Activated CD8-positive, alpha-beta memory T cell treated with anti-CD3 and anti-CD28 coated beads for 36 hours (primary cell): Measurements from ENCODE around the gene GNG3. TPM values are rescaled to one million over a fixed set of nuclear protein-coding genes. Genes with fewer than 3 reads are reported as not detected.

Experiments used
- total RNA-seq, 2 experiments: library from RNA; stranded (reverse); gene quantifications; one replicate each; pipeline ENCODE4 v1.2.3, GENCODE V29; 2021

GNG3 gene
- total RNA-seq, 2 experiments from 2014 or later = not detected

Other genes starting within 250 kb of the GNG3 start
- 10 to 100 TPM; 70.7 to 75.1 TPM for gene AHNAK, start 160.9 kb upstream of the GNG3 start, total RNA-seq
- 1,000 to 10,000 TPM; 1,860 to 1,862 TPM for gene EEF1G, start 133.8 kb upstream of the GNG3 start, total RNA-seq
- gene TUT1, start 116.2 kb upstream of the GNG3 start, total RNA-seq = 10 to 100 TPM; 30.9 to 33.0 TPM
- 100 to 1,000 TPM; 214 to 216 TPM for gene MTA2, start 105.8 kb upstream of the GNG3 start, total RNA-seq
- 100 to 1,000 TPM; 126 to 131 TPM for gene EML3, start 94.9 kb upstream of the GNG3 start, total RNA-seq
- 1 to 10 TPM; 3.0 to 3.2 TPM for gene ROM1, start 94.4 kb upstream of the GNG3 start, total RNA-seq
- gene B3GAT3, start 85.7 kb upstream of the GNG3 start, total RNA-seq = 10 to 100 TPM; 72.5 to 77.8 TPM
- 100 to 1,000 TPM; 214 to 215 TPM for gene GANAB, start 61.1 kb upstream of the GNG3 start, total RNA-seq
- 10 to 100 TPM; 43.9 to 44.5 TPM for gene INTS5, start 54.4 kb upstream of the GNG3 start, total RNA-seq
- 100 to 1,000 TPM; 160 to 172 TPM for gene C11orf98, start 42.5 kb upstream of the GNG3 start, total RNA-seq
- 10 to 100 TPM; 46.9 to 51.0 TPM for gene CSKMT, start 42.4 kb upstream of the GNG3 start, total RNA-seq
- gene UQCC3, start 36.0 kb upstream of the GNG3 start, total RNA-seq = 1 to 10 TPM; 5.3 to 6.0 TPM
- gene LBHD1, start 35.4 kb upstream of the GNG3 start, total RNA-seq = 10 to 100 TPM; 21.3 to 24.6 TPM
- gene UBXN1, start 28.6 kb upstream of the GNG3 start, total RNA-seq = 100 to 1,000 TPM; 129 TPM
- gene LRRN4CL, start 18.1 kb upstream of the GNG3 start, total RNA-seq = under 1 TPM; 0.10 to 0.13 TPM
- 10 to 100 TPM; 32.9 to 39.1 TPM for gene BSCL2, start 252 bp upstream of the GNG3 start, total RNA-seq
- gene HNRNPUL2, start 19.8 kb downstream of the GNG3 start, total RNA-seq = 10 to 100 TPM; 56.2 to 61.9 TPM
- 10 to 100 TPM; 31.6 to 33.2 TPM for gene TTC9C, start 20.8 kb downstream of the GNG3 start, total RNA-seq
- gene ZBTB3, start 46.5 kb downstream of the GNG3 start, total RNA-seq = 1 to 10 TPM; 9.3 to 9.8 TPM
- gene POLR2G, start 53.9 kb downstream of the GNG3 start, total RNA-seq = 100 to 1,000 TPM; 137 to 146 TPM
- 10 to 100 TPM; 17.5 to 18.6 TPM for gene TAF6L, start 63.7 kb downstream of the GNG3 start, total RNA-seq
- 10 to 100 TPM; 36.1 to 42.7 TPM for gene TMEM179B, start 79.7 kb downstream of the GNG3 start, total RNA-seq
- gene TMEM223, start 84.3 kb downstream of the GNG3 start, total RNA-seq = 10 to 100 TPM; 12.4 to 13.1 TPM
- 10 to 100 TPM; 93.1 to 95.4 TPM for gene NXF1, start 97.8 kb downstream of the GNG3 start, total RNA-seq
- gene STX5, start 124.4 kb downstream of the GNG3 start, total RNA-seq = 10 to 100 TPM; 24.9 to 27.0 TPM
- gene TEX54, start 125.2 kb downstream of the GNG3 start, total RNA-seq = 1 to 10 TPM in 1 of 2 experiments, not detected in 1; 1.4 TPM
- 100 to 1,000 TPM; 122 to 124 TPM for gene WDR74, start 131.9 kb downstream of the GNG3 start, total RNA-seq
- 100 to 1,000 TPM; 443 to 455 TPM for gene SLC3A2, start 173.2 kb downstream of the GNG3 start, total RNA-seq
- not detected for gene CHRM1, start 213.7 kb downstream of the GNG3 start, total RNA-seq